HS-5 (cell line): ENCODE measurements around the gene ITGAX.
"Not testable (repeated sequence)": the region's sequence is repeated elsewhere in the genome, so short reads cannot be mapped to it uniquely, and the experiment has no call there.

Source experiments
- DNase-seq: peaks from one replicate; pipeline ENCODE4 v3.0.0-alpha.2; 2012; ENCODE audit warnings: low read depth

The ITGAX gene

GRCh38 chr16:31354394-31355291 is at the start of gene ITGAX:
TSS of gene ITGAX (plus strand) at chr16:31355176. CDS start at chr16:31355255, 79 bp downstream.
- DNase-seq, result no peak

GRCh38 chr16:31305219-31305618 is 49.8 kb upstream of the ITGAX start:
- no peak for DNase-seq

- DNase-seq, result not testable (repeated sequence)
These were observed 46.6 kb upstream of the ITGAX start for GRCh38 chr16:31308381-31308780.

- DNase-seq, result no peak
These were observed 32.5 kb upstream of the ITGAX start for GRCh38 chr16:31322500-31322899.

GRCh38 chr16:31323959-31324629 is 30.9 kb upstream of the ITGAX start:
- DNase-seq, result no peak

GRCh38 chr16:31325171-31325570 is 29.8 kb upstream of the ITGAX start:
- no peak for DNase-seq

GRCh38 chr16:31327646-31328225 is 27.2 kb upstream of the ITGAX start:
- no peak for DNase-seq

- no peak for DNase-seq
These were observed 26.5 kb upstream of the ITGAX start for GRCh38 chr16:31328322-31329052.

GRCh38 chr16:31329671-31330552 is 25.1 kb upstream of the ITGAX start:
- DNase-seq, result no peak

GRCh38 chr16:31330553-31330890 is 24.5 kb upstream of the ITGAX start:
- no peak for DNase-seq

- no peak for DNase-seq
These were observed 23.7 kb upstream of the ITGAX start for GRCh38 chr16:31331141-31331764.

GRCh38 chr16:31331807-31332301 is 23.1 kb upstream of the ITGAX start:
- DNase-seq, result no peak

- no peak for DNase-seq
These were observed 22.4 kb upstream of the ITGAX start for GRCh38 chr16:31332544-31332943.

GRCh38 chr16:31333686-31334649 is 21.0 kb upstream of the ITGAX start:
- no peak for DNase-seq

- DNase-seq, result no peak
These were observed 20.0 kb upstream of the ITGAX start for GRCh38 chr16:31334934-31335333.

GRCh38 chr16:31335431-31335830 is 19.5 kb upstream of the ITGAX start:
- DNase-seq, result no peak

GRCh38 chr16:31338166-31338685 is 16.8 kb upstream of the ITGAX start:
- not testable (repeated sequence) for DNase-seq

GRCh38 chr16:31344712-31345111 is 10.3 kb upstream of the ITGAX start:
- no peak for DNase-seq

GRCh38 chr16:31347445-31347844 is 7.5 kb upstream of the ITGAX start:
- DNase-seq, result no peak
